Measurements from ENCODE around the gene SLC29A2. TPM values are rescaled to one million over a fixed set of nuclear protein-coding genes. Genes with fewer than 3 reads are reported as not detected.
"Not testable (repeated sequence)": the region's sequence is repeated elsewhere in the genome, so short reads cannot be mapped to it uniquely, and the experiment has no call there.

SLC29A2 gene
- polyA plus RNA-seq, 4 donors: 2.8 to 29.9 (median 17.9) TPM

DNA sequence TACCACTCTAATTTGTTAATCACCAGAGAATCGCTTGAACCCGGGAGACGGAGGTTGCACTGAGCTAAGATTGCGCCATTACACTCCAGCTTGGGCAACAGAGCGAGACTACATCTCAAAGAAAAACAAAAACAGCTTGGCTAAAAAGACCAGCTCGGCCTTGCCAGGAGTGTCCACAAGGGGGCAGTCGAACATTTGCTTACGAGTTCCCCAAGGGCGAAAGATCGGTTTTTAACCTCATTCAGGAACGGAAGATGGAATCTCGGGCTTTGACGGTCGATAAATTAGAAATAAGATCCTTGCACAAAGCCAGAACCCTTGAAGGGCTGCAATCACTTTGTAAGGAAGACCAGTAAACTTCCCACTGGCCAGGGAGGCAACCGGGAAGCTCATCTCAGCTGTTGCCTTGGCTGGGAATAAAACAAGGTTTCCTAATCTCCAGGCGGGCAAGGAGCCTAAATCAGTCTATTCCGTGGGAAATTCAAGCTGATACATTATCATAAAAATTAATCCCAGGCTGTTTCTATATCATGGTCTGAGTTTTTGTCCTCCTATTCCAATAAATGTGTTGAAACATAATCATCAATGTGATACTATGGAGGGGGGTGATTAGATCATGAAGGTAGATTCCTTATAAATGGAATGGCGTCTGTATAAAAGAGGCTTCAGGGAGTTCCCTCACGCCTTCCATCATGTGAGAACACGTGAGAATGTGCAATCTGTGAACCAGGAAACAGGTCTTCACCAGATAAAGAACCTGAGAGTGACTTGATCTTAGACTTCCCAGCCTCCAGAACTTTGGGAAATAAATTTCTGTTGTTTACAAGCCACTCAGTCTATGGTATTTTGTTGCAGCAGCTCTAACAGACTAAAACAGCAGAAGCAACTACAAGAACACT lies 14.9 kb upstream of the SLC29A2 start:
- DNase-seq (ENCODE audit: low read depth in 4 of 4, low spot score in 3 of 4): peak in 3 of 4 donors; percentile 74 to 85 (median 77)

DNA sequence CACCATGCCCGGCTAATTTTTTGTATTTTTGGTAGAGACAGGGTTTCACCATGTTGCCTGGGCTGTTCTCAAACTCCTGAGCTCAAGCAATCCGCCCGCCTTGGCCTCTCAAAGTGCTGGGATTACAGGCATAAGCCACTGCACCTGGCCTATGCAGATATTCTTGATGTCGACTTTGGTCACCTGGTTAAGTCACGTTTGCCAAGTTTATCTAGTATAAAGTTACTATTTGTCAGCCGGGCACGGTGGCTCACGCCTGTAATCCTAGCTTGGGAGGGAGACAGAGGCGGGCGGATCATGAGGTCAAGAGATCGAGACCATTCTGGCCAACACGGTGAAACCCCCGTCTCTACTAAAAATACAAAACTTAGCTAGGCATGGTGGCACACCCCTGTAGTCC lies 12.8 kb upstream of the SLC29A2 start:
- DNase-seq (ENCODE audit: low read depth in 4 of 4, low spot score in 3 of 4): not testable (repeated sequence)

GRCh38 chr11:66380264-66380663 lies 8.7 kb upstream of the SLC29A2 start:
- DNase-seq (ENCODE audit: low read depth in 4 of 4, low spot score in 3 of 4): not testable (repeated sequence)

- not testable (repeated sequence) for DNase-seq (ENCODE audit: low read depth in 4 of 4, low spot score in 3 of 4)
Observed at GRCh38 chr11:66373690-66374287, 2.2 kb upstream of the SLC29A2 start.

GRCh38 chr11:66373265-66373664 lies 1.7 kb upstream of the SLC29A2 start:
- DNase-seq (ENCODE audit: low read depth in 4 of 4, low spot score in 3 of 4): no peak

DNA sequence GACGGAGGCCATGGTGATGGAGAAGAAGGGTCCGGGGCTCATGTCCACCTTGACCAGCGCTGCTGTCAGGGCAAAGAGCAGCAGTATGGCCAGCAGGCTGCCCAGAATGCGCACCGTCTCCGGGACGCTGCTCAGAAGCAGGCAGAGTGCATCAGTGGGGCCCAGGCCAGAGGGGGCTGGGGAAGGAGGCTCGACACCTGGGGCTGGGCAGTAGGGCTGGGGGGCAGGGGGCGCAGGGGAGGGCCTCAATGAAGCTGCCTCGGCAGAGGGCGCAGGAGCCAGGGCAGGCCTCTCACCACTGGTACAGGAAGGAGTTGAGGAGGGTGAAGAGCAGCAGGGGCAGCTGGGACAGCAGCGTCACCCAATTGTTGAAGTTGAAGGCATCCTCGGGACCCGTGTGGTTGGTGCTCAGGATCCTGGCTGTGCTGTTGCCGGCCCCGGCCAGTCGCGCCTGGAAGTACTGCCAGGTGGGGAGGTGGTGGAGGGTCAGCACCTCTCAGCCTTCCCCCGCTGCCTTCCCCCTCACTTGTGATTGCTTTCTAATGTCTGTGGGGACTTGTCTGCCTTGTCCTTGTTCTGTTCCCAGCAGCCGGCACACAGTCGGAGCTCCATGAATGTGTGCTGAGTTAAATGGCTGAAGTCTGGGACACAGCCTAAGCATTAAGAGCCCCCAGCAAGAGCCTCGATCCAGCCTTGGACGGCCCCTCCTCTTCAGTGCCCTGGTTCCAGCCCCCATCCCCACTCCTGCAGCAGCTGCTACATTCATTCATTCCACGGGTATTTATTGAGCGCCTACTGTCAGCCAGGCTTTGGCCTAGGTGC lies 2.3 kb downstream of the SLC29A2 start:
- no peak for DNase-seq (ENCODE audit: low read depth in 4 of 4, low spot score in 3 of 4)

GRCh38 chr11:66368484-66368883 lies 3.1 kb downstream of the SLC29A2 start:
- no peak for DNase-seq (ENCODE audit: low read depth in 4 of 4, low spot score in 3 of 4)

- DNase-seq (ENCODE audit: low read depth in 4 of 4, low spot score in 3 of 4): no peak
Observed at GRCh38 chr11:66367561-66368312, 3.8 kb downstream of the SLC29A2 start.

GRCh38 chr11:66366844-66367477 lies 4.6 kb downstream of the SLC29A2 start:
- DNase-seq (ENCODE audit: low read depth in 4 of 4, low spot score in 3 of 4): no peak

DNA sequence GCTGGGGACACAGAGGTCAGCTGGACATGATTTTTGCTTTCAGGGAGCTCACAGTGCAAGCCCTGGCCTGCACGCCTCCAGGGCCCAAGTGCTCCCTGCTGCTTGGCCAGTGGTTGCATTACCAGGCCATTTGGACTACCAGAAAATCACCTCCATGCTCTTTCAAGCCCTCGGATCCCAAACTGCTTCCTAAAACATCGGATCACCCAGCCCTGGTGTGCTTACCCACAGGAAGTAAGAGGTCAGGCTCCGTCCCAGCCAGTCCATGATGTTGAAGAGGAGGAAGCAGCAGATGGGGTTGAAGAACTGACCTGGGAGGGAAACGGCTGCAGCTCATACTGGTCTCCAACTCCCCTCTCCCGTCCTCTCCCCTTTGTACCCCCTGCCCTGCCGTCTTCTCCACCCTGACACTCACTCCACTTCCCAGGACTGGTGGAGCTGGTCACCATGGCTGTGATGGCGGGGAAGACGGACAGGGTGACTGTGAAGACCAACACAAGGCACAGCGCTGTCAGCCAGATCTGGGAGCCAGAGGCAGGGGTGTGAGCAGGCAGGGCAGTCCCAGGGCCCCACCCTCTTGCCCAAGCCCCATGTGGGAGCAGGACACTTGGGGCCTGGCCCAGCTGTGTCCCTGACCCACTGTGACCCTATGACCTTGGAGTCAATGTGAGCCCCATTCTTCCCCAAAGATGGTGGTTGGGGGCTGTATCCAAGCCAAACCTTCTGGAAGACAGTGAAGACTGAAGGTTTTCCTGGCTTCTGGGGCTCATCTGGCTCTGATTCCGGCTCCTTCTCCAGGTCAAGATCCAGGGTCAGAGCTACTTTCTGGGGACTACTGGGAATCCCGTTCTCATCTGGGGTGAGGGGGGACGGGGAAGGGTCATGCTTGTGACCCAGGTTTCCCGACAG lies 5.6 kb downstream of the SLC29A2 start:
- no peak for DNase-seq (ENCODE audit: low read depth in 4 of 4, low spot score in 3 of 4)

GRCh38 chr11:66365166-66365565 lies 6.4 kb downstream of the SLC29A2 start:
- DNase-seq (ENCODE audit: low read depth in 4 of 4, low spot score in 3 of 4): no peak

DNA sequence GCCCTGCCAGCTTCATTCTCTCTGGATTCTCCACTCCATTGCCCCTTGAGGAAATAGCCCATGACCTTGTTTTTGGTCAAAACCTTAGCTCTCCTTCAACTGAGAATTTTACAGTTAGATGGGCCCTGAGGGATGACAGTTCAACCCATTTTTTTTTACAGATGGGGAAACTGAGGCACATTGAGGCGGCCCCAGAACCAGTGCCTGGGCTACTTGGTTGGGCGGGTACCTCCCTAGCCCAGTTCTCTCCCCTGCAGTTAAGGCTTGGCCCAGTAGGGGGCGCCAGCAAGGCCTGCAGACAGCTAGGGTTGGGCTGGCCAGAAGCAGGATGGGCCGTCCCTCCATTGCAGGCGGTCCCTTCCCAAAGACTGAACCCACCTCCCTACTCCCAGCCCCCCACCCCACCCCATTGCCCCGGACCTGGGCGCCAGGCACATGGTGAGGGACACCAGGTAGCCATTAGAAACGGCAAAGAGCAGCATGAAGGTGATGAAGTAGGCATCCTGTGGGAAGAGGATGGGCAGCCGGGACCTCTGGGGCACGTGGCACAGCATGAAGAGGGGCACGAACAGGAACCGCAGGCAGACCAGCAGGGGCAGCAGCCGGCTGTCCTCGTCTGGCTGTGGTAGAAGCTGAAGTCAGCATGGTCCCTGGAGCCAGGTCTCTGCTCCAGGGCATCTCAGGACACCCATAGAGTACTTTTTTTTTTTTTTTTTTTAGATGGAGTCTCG lies 7.6 kb downstream of the SLC29A2 start:
- no peak for DNase-seq (ENCODE audit: low read depth in 4 of 4, low spot score in 3 of 4)

- DNase-seq (ENCODE audit: low read depth in 4 of 4, low spot score in 3 of 4): no peak
Observed at GRCh38 chr11:66363187-66363601, 8.4 kb downstream of the SLC29A2 start.

DNA sequence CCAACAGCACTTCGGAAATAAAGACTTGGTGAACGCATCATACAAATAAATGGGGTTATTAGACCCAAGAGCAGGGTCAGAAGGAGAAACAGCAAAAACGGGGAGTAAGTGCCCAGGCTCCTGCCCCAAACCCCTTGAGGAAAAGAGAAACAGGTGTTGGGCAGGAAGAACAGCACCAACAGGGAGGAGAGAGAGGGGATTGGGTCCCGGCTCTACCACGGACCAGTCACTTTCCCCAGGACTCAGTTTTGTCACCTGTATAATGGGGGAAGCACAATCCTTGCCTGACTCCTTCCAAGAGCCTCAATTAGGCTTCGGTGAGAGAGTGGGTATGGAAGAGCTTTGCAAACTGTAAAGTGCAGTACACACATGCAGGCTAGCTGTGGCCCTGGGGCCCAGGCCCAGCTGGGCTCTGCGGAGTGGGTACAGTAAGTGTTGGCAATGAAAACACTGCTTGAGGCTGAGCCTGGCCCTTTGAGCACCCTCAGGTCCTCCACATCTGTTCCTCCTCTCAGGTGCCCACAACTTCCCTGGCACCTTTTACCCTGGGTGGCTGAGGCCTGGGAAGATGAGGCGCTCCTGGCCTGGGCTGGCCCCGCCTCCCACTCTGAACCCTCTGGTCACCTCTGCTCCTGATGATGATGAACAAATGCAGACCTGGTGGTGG lies 8.9 kb downstream of the SLC29A2 start:
- DNase-seq (ENCODE audit: low read depth in 4 of 4, low spot score in 3 of 4): no peak

- DNase-seq (ENCODE audit: low read depth in 4 of 4, low spot score in 3 of 4): no peak
Observed at GRCh38 chr11:66361502-66361941, 10.0 kb downstream of the SLC29A2 start.

DNA sequence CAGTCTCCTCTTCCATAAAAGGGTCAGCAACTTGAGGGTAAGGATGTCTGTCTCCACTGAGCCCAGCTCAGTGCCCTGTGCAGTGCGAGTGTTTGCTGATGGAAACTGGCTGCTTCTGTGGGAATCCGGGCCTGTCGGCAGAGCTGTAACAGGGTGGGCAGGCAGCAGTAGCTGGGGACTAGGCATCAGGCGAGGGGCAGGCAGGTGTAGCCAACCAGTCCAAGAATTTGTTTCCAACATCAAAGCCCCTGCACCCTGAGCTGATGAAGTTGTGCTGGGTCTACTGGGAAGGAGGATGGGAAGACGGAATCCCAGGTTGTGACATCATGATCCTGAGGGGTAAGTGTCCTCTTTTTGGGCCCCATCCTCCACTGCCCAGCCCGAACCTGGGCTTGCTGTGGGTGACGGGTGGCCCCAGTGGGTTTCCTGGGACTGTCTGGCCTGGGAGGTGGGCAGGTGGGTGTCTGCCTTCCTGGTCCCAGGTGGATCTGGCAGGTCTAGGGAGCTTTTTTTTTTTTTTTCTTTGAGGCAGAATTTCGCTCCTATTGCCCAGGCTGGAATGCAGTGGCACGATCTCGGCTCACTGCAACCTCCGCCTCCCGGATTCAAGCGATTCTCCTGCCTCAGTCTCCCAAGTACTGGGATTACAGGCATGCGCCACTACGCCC lies 11.0 kb downstream of the SLC29A2 start:
- DNase-seq (ENCODE audit: low read depth in 4 of 4, low spot score in 3 of 4): no peak

GRCh38 chr11:66359662-66360087 lies 11.9 kb downstream of the SLC29A2 start:
- DNase-seq (ENCODE audit: low read depth in 4 of 4, low spot score in 3 of 4): no peak
